Smooth muscle cell (in vitro differentiated cells): ENCODE results near the gene PLAC8L1. TPM values are rescaled to one million over a fixed set of nuclear protein-coding genes. Genes with fewer than 3 reads are reported as not detected.
"Not testable (repeated sequence)": the region's sequence is repeated elsewhere in the genome, so short reads cannot be mapped to it uniquely, and the experiment has no call there.

Experiments used
- DNase-seq: peaks from one replicate; lab custom pipeline; 2025; ENCODE audit not compliant: unreplicated experiment; lab: John Stamatoyannopoulos, UW
- H2AFZ ChIP-seq: fragments of 200-600 bp; sonication (generic); 2 replicates; pipeline ENCODE4 v1.6.0; 2016; ENCODE audit warnings: antibody characterized with exemption, low read depth, mild to moderate bottlenecking
- H3F3A ChIP-seq: fragments of 200-600 bp; sonication (generic); 2 replicates; pipeline ENCODE4 v1.6.0; 2017; ENCODE audit warnings: antibody characterized with exemption, low read depth
- H3K27ac ChIP-seq: fragments of 200-600 bp; sonication (generic); 2 replicates; pipeline ENCODE4 v1.5.1; 2016; ENCODE audit warnings: low read depth, mild to moderate bottlenecking
- H3K27me3 ChIP-seq: fragments of 200-600 bp; sonication (generic); 2 replicates; pipeline ENCODE4 v1.6.1; 2016; ENCODE audit warnings: low read depth, mild to moderate bottlenecking
- H3K36me3 ChIP-seq: fragments of 200-600 bp; sonication (generic); 2 replicates; pipeline ENCODE4 v1.5.1; 2016; ENCODE audit warnings: low read depth
- H3K4me1 ChIP-seq: fragments of 200-600 bp; sonication (generic); 2 replicates; pipeline ENCODE4 v1.5.1; 2016; ENCODE audit warnings: low read depth
- H3K4me2 ChIP-seq: fragments of 200-600 bp; sonication (generic); 2 replicates; pipeline ENCODE4 v1.6.0; 2016; ENCODE audit warnings: mild to moderate bottlenecking
- H3K4me3 ChIP-seq: fragments of 200-600 bp; sonication (generic); 2 replicates; pipeline ENCODE4 v1.5.1; 2016; ENCODE audit warnings: mild to moderate bottlenecking
- H3K79me2 ChIP-seq: fragments of 200-600 bp; sonication (generic); 2 replicates; pipeline ENCODE4 v1.6.0; 2016; ENCODE audit warnings: low read depth, mild to moderate bottlenecking
- H3K9ac ChIP-seq: fragments of 200-600 bp; sonication (generic); 2 replicates; pipeline ENCODE4 v1.6.0; 2016; ENCODE audit warnings: low read depth
- H3K9me3 ChIP-seq: fragments of 200-600 bp; sonication (generic); replicated peaks from 2 replicates; pipeline ENCODE4 v1.5.1; 2016; ENCODE audit warnings: low read depth
- H4K20me1 ChIP-seq: fragments of 200-600 bp; sonication (generic); 2 replicates; pipeline ENCODE4 v1.6.0; 2016; ENCODE audit warnings: low read depth
- CTCF ChIP-seq: fragments of 200-600 bp; sonication (generic); IDR thresholded peaks from 2 replicates; pipeline ENCODE4 v1.5.1; 2017; ENCODE audit warnings: borderline replicate concordance, mild to moderate bottlenecking, antibody characterized with exemption; ENCODE audit not compliant: insufficient read depth, poor library complexity, severe bottlenecking
- WGBS: methylation state at CpG from one replicate; pipeline ENCODE4 v1.1.7; 2016; ENCODE audit warnings: low lambda C conversion rate; 5-methylcytosine and 5-hydroxymethylcytosine counted together
- polyA plus RNA-seq: library from polyadenylated mRNA; unstranded; fragments of >200 nt; fragmentation: Nextera tagmentation; extraction: Ambion mirVana; gene quantifications from 2 replicates; pipeline ENCODE4 v1.2.1, GENCODE V29; 2016
- total RNA-seq: library from RNA; depleted of rRNA; stranded (reverse); fragments of >200 nt; gene quantifications from 2 replicates; pipeline ENCODE4 v1.2.3, GENCODE V29; 2014

PLAC8L1 gene
- total and polyA plus RNA-seq, 2 experiments from 2014 or later = 0.35 TPM; not detected in 1

- H3F3A ChIP-seq = no peaks in the 10 kb centered on the region
- peaks cover 64% of the 10 kb centered on the region for H3K36me3 ChIP-seq
- H4K20me1 ChIP-seq = peaks cover 8% of the 10 kb centered on the region
- H3K9ac ChIP-seq = no peak overlapping the region
- no peak overlapping the region for H2AFZ ChIP-seq
- no peak overlapping the region for H3K4me3 ChIP-seq
- no peak overlapping the region for H3K4me2 ChIP-seq
- TF ChIP-seq CTCF = no peak
- no peak for DNase-seq
- H3K27me3 ChIP-seq = no peaks in the 10 kb centered on the region
- no peaks in the 10 kb centered on the region for H3K4me1 ChIP-seq
- H3K79me2 ChIP-seq = no peaks in the 10 kb centered on the region
- H3K27ac ChIP-seq = no peak overlapping the region
- H3K9me3 ChIP-seq = no peaks in the 10 kb centered on the region
Observed at GRCh38 chr5:146126068-146126467, 20.7 kb upstream of the PLAC8L1 start.

- Histone ChIP-seq H3K9me3 (no peaks in the 10 kb centered on the region), H3K4me3 (no peak overlapping the region), H3F3A (no peaks in the 10 kb centered on the region), H3K4me2 (no peak overlapping the region), H3K79me2 (no peaks in the 10 kb centered on the region), H3K9ac (no peak overlapping the region), H4K20me1 (peaks cover under 1% of the 10 kb centered on the region), H2AFZ (no peak overlapping the region), H3K27ac (no peak overlapping the region), H3K36me3 (peaks cover 75% of the 10 kb centered on the region), H3K4me1 (no peaks in the 10 kb centered on the region), H3K27me3 (no peaks in the 10 kb centered on the region)
- 91% methylated on average over 2 of the region's 2 CpGs for WGBS
- DNase-seq = no peak
- TF ChIP-seq CTCF = no peak
Observed at GRCh38 chr5:146124580-146124979, 19.2 kb upstream of the PLAC8L1 start.

- H3K4me2 ChIP-seq, DNase-seq, H3K79me2 ChIP-seq, H3K4me1 ChIP-seq, H3F3A ChIP-seq, H3K27ac ChIP-seq, H2AFZ ChIP-seq, H3K4me3 ChIP-seq, H3K27me3 ChIP-seq, H3K9me3 ChIP-seq, H3K9ac ChIP-seq: not testable (repeated sequence)
- H4K20me1 ChIP-seq = peaks cover 16% of the 10 kb centered on the region
- 97% methylated on average over 1 of the region's 1 CpG for WGBS
- H3K36me3 ChIP-seq = peaks cover 69% of the 10 kb centered on the region
Observed at GRCh38 chr5:146121451-146121850, 16.1 kb upstream of the PLAC8L1 start.

- Histone ChIP-seq H3K9ac (no peak overlapping the region), H3K4me2 (no peak overlapping the region), H2AFZ (no peak overlapping the region), H3K4me1 (peaks cover 5% of the 10 kb centered on the region), H3K36me3 (peaks cover 60% of the 10 kb centered on the region), H3K4me3 (no peak overlapping the region), H4K20me1 (peaks cover 23% of the 10 kb centered on the region), H3K79me2 (no peaks in the 10 kb centered on the region), H3K27me3 (no peaks in the 10 kb centered on the region), H3F3A (peaks cover 9% of the 10 kb centered on the region), H3K9me3 (no peaks in the 10 kb centered on the region), H3K27ac (no peak overlapping the region)
- no peak for DNase-seq
- no peak for TF ChIP-seq CTCF
Observed at GRCh38 chr5:146118322-146118721, 12.9 kb upstream of the PLAC8L1 start.

- H3K4me1 ChIP-seq, H3K4me3 ChIP-seq, H3K27ac ChIP-seq, H3K27me3 ChIP-seq, H3K9me3 ChIP-seq, H3F3A ChIP-seq, H3K9ac ChIP-seq, H3K4me2 ChIP-seq, H3K79me2 ChIP-seq, H2AFZ ChIP-seq, DNase-seq: not testable (repeated sequence)
- 90% methylated on average over 2 of the region's 2 CpGs for WGBS
- Histone ChIP-seq H3K36me3 (peaks cover 50% of the 10 kb centered on the region), H4K20me1 (peaks cover 23% of the 10 kb centered on the region)
Observed at GRCh38 chr5:146117216-146117615, 11.8 kb upstream of the PLAC8L1 start.
